GM06990 (cell line): ENCODE results near the gene RERE.

Experiments
- DNase-seq: peaks from one replicate; pipeline ENCODE4 v3.0.0-alpha.2; 2011; ENCODE audit not compliant: insufficient read length; ENCODE audit errors: extremely low read depth
- H3K27me3 ChIP-seq: replicated peaks from 2 replicates; pipeline ENCODE4 v1.6.0; 2011; ENCODE audit warnings: low read length; ENCODE audit not compliant: control insufficient read depth, insufficient read depth
- H3K36me3 ChIP-seq: 2 replicates; pipeline ENCODE4 v1.5.1; 2011; ENCODE audit warnings: low read length; ENCODE audit not compliant: control insufficient read depth, insufficient read depth
- H3K4me3 ChIP-seq: replicated peaks from 2 replicates; pipeline ENCODE4 v1.5.1; 2011; ENCODE audit warnings: low read depth, mild to moderate bottlenecking, control low read depth, low read length
- TF ChIP-seq, protein P1 (sequence below): IDR thresholded peaks from 2 replicates; pipeline ENCODE4 v1.5.1; 2011; ENCODE audit warnings: low read length, control low read depth, mild to moderate bottlenecking, inconsistent platforms; ENCODE audit not compliant: insufficient read depth, poor library complexity, severe bottlenecking

RERE gene

DNA sequence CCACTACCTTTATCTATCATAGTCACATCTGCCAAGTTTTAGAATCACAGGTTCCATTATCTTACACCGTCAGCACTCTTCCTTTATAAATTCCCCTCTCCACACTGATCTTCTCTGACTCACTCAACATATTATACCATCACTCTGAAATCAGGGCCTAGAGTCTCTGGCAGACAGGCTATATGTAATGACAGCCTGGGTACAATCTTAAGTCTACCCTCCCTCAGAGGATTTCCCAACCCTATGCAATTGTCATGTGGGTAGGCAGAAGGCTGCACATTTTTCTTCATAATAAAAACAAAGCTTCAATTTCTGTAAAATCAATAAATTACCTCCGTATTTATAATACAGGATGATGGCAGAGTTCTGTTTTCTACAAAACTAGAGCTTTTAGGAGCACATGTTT is 138.0 kb downstream of the RERE start:
- Histone ChIP-seq H3K36me3 (no peaks in the 10 kb centered on the region), H3K27me3 (no peaks in the 10 kb centered on the region), H3K4me3 (no peak overlapping the region)
- TF ChIP-seq, protein P1, sequence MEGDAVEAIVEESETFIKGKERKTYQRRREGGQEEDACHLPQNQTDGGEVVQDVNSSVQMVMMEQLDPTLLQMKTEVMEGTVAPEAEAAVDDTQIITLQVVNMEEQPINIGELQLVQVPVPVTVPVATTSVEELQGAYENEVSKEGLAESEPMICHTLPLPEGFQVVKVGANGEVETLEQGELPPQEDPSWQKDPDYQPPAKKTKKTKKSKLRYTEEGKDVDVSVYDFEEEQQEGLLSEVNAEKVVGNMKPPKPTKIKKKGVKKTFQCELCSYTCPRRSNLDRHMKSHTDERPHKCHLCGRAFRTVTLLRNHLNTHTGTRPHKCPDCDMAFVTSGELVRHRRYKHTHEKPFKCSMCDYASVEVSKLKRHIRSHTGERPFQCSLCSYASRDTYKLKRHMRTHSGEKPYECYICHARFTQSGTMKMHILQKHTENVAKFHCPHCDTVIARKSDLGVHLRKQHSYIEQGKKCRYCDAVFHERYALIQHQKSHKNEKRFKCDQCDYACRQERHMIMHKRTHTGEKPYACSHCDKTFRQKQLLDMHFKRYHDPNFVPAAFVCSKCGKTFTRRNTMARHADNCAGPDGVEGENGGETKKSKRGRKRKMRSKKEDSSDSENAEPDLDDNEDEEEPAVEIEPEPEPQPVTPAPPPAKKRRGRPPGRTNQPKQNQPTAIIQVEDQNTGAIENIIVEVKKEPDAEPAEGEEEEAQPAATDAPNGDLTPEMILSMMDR = no peak
- no peak for DNase-seq

- H3K4me3 ChIP-seq = no peak overlapping the region
- TF ChIP-seq, protein P1 = no peak
These were observed 138.6 kb downstream of the RERE start for GRCh38 chr1:8678673-8679394.

DNA sequence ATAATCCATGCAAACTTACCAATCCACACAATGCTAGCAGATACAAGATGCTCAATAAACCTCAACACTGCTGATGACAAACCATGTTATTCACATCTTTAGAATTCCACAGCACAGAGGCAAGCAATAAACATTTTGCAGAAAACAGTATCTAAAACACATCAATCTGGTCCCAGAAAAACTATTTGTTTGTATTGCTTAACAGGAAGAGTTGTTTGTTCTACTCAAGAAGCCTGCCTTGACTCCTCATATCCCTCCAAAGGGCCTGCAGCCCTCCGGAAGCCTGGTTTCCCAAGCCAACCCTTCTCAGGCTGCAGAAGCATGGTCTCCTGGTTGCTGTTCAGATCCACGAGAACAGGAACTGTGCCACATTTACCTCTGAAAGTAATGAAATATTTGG is 139.7 kb downstream of the RERE start:
- TF ChIP-seq, protein P1 = no peak
- H3K27me3 ChIP-seq = no peaks in the 10 kb centered on the region
- H3K4me3 ChIP-seq = no peak overlapping the region
- no peak for DNase-seq
- H3K36me3 ChIP-seq = no peaks in the 10 kb centered on the region

More at GRCh38 chr1:8678673-8679394, 138.6 kb downstream of the RERE start:
- no peak for DNase-seq
- no peaks in the 10 kb centered on the region for H3K27me3 ChIP-seq
- no peaks in the 10 kb centered on the region for H3K36me3 ChIP-seq

DNA sequence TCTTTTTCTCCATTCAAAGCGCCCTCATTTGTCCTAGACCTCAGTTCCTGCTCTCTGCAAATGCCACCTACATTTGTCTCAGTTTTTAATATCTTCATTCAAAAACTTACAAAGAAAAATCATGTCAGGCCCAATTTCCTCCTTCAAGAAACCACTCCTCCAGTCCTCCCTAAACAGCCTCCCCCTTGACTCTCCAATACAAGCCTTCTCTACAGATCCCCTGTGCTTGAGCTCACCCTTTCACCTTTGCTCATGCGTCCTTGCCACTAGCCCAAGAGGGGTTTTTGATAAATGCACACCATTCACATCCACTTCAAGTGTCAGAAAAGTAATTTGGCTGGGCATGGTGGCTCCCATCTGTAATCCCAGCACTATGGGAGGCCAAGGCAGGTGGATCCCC is 140.6 kb downstream of the RERE start:
- no peaks in the 10 kb centered on the region for H3K36me3 ChIP-seq
- no peak for DNase-seq
- no peaks in the 10 kb centered on the region for H3K27me3 ChIP-seq
- TF ChIP-seq, protein P1 = no peak
- H3K4me3 ChIP-seq = no peak overlapping the region

DNA sequence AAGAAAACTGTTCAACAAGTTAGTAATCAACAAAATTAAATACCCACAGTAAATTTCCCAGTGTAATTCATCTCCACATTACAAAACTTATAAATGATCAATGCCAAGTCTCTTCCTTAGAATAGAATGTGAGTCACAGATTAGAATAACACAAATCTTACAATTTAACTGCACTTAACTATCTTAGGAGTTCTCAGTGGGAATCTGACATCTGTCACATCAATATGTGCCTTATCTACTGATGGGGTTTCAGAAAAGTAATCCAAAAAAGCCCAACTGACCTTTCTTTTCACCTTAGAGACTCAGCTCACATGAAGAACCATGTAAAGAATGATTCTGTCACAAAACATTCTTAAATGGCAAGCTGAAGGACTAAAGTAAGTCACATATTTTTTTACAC is 141.4 kb downstream of the RERE start:
- TF ChIP-seq, protein P1 = no peak
- Histone ChIP-seq H3K4me3 (no peak overlapping the region), H3K36me3 (no peaks in the 10 kb centered on the region), H3K27me3 (no peaks in the 10 kb centered on the region)
- DNase-seq = no peak

DNA sequence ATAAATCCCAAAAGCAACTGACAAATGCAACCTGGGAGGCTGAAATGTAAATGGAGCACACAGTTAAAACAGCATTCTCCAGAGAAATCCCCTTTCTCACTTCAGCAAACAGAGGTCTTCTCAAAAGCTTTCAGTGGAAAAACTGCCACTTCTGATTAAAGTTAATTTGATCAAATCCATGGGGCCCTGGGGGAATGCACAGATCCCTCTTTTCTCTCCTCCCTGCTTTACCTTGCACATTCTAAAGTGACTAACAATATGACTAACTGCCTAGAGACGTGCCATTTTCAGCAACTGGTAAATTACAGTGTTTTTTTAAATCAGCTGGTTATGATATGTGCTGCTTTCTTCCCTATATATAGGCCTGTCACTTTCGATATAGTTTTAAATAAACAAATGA is 142.5 kb downstream of the RERE start:
- H3K36me3 ChIP-seq = no peaks in the 10 kb centered on the region
- no peaks in the 10 kb centered on the region for H3K27me3 ChIP-seq
- H3K4me3 ChIP-seq = no peak overlapping the region
- TF ChIP-seq, protein P1 = no peak
- DNase-seq = no peak
